NCI-H2196 (cell line): ENCODE measurements around the gene RANBP10.
"Not testable (repeated sequence)": the region's sequence is repeated elsewhere in the genome, so short reads cannot be mapped to it uniquely, and the experiment has no call there.

ENCODE experiments used
- DNase-seq: peaks from one replicate; lab custom pipeline; 2025; ENCODE audit not compliant: unreplicated experiment; lab: John Stamatoyannopoulos, UW

The RANBP10 gene

DNA sequence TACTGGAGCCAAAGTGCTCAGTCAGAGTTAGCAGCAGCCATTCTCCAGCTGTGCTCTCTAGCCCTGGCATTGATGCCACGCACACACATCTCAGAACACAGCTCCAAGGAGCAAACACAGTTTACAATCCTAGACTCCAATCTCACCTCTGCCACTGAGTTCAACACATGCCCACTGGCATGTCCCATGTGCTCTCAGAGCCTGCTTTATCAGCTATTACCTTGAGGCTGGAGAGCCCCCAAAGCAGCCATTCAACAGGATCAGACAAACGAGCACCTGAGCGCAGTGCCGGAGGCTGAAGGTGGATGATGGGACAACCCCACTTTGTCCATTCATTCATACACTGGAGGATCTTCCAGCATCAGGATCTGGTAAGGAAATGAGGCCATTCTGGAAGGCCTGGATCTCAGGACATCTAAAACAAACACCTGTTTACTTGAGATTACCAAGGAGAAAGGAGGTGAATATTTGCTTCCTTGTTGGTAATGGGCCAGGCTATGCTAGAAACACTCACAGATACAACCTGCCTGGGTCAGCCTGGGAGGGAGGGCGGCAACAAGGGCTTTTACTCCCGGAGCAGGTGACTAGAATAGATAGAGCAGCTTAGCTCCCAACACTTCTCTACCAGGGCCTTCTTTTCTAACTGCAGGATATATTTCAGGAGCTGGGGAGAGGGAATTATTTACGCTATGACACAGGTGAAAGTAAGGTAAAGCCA lies 25.4 kb downstream of the RANBP10 start:
- no peak for DNase-seq

GRCh38 chr16:67779256-67780014 lies 26.9 kb downstream of the RANBP10 start:
- no peak for DNase-seq

DNA sequence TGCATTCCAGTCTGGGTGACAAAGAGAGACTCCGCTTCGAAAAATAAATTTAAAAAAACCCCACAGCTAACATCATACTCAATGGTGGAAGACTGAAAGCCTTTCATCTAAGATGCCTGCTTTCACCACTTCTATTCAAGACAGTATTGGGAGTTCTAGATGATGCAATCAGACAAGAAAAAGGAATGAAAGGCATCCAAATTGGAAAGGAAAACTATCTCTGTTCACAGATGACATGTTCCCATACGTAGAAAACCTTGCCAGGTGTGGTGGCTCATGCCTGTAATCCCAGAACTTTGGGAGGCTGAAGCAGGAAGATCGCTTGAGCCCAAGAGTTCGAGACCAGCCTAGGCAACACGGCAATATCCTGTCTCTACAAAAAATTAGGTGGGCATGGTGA lies 31.1 kb downstream of the RANBP10 start:
- no peak for DNase-seq

DNA sequence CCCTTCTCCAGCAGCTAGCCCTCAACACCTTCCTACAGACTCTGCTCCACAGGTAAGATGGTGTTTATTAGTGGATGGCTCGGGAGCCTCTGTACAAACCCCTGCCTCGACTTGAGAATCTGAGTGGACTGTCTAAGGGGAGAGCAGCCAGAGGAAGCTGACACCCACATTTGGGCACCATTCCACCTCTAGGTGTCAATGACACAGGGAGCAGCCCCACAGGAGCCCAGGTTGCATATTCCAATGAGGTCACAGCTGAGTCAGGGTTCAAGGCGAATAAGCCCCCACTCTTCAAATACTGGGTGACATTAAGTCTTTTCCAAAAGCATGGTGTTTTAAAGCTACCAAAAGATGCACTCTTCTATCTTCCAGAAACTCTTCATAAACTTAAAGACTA lies 31.9 kb downstream of the RANBP10 start:
- no peak for DNase-seq

GRCh38 chr16:67773569-67774456 lies 32.5 kb downstream of the RANBP10 start:
- no peak for DNase-seq

DNA sequence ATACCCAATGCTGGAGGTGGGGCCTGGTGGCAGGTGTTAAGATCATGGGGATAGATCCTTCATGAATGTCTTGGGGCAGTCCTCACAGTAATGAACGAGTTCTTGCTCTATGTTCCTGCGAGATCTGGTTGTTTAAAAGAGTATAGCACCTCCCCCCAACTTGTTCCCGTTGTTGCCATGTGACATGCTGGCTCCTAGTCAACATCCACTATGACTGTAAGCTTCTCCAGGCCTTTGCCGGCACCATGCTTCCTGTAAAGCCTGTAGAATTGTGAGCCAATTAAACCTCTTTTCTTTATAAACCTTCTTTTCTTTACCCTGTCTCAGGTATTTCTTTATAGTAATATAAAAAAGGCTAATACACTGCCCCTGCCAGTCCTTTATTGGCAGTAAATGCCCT lies 33.3 kb downstream of the RANBP10 start:
- no peak for DNase-seq

GRCh38 chr16:67770346-67770991 lies 35.9 kb downstream of the RANBP10 start:
- no peak for DNase-seq

- no peak for DNase-seq
Measured at GRCh38 chr16:67767953-67768352, 38.4 kb downstream of the RANBP10 start.

- no peak for DNase-seq
Measured at GRCh38 chr16:67766291-67766690, 40.1 kb downstream of the RANBP10 start.

GRCh38 chr16:67764158-67764667 lies 42.1 kb downstream of the RANBP10 start:
- no peak for DNase-seq

- no peak for DNase-seq
Measured at GRCh38 chr16:67763066-67763465, 43.3 kb downstream of the RANBP10 start.

- DNase-seq: no peak
Measured at GRCh38 chr16:67762385-67762784, 44.0 kb downstream of the RANBP10 start.

- no peak for DNase-seq
Measured at GRCh38 chr16:67761924-67762323, 44.4 kb downstream of the RANBP10 start.

DNA sequence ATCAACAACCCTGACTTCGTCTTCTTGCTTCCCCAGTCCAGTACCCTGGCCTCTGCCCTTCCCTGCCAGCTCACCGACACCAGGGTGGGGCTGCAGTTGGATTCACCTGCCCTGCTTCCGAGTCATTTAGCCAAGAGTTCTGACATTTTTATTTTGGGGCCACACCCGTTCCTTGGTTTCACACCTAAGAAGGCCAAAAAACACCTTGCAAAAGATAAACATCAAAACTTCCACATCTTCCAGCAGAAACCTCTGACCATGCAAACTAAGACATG lies 45.5 kb downstream of the RANBP10 start:
- DNase-seq: no peak

- DNase-seq: no peak
Measured at GRCh38 chr16:67760206-67760955, 46.0 kb downstream of the RANBP10 start.

- DNase-seq: no peak
Measured at GRCh38 chr16:67758966-67759365, 47.4 kb downstream of the RANBP10 start.

DNA sequence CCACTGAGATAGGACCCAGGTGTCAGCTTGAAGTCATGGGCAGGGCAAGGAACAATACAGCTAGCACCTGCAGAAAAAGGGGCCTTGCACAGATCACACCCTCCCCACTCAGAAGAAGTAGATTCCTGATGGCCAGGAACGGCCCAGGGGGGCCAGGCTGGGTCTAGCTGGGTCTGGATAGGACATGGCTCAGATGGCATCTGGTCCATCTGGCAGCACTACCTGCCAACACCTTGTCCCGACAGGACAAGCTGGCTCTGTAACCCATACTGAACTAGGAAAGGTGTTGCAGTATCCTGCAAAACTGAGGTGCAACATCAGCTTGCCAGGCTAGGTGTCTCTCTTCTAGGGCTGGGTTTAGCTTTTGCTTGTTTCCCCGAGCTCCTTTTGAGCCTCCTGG lies 48.4 kb downstream of the RANBP10 start:
- DNase-seq: no peak

- DNase-seq: no peak
Measured at GRCh38 chr16:67752641-67753040, 53.7 kb downstream of the RANBP10 start.

DNA sequence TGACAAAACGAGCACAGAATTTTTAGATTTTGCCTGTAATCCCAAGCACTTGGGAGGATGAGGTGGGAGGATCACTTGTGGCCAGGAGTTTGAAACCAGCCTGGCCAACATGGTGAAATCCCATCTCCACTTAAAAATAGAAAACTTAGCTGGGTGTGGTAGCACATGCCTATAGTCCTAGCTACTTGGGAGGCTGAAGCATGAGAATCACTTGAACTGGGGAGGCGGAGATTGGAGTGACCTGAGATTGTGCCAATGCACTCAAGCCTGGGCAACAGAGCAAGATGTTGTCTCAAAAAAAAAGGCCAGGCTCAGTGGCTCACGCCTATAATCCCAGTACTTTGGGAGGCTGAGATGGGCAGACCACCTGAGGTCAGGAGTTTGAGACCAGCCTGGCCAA lies 55.0 kb downstream of the RANBP10 start:
- DNase-seq: not testable (repeated sequence)

DNA sequence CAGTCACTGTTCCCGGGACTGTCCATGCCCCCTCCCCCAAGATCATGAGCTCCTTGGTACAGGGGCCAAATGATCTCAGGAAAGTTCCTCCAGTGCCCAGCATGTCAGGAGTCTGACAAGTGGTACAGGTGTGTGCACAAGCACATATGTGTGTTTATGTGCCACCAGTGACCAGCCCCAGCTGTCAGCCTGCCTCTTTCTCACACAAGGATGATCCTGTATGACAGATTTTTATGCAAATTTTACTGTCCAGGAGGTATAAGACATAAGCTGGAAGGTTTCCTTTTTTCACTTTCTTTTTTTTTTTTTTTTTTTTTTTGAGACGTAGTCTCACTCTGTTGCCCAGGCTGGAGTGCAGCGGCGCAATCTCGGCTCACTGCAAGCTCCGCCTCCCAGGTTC lies 55.9 kb downstream of the RANBP10 start:
- DNase-seq: no peak
